BLaER1 (cell line): Measurements from ENCODE around the gene DKK3.

Experiments
- H3K27ac ChIP-seq: shearing (Covaris generic); formaldehyde crosslinking; 2 replicates; pipeline ENCODE4 v1.8.1; 2022
- H3K27me3 ChIP-seq: shearing (Covaris generic); formaldehyde crosslinking; 2 replicates; pipeline ENCODE4 v1.8.1; 2022
- H3K36me3 ChIP-seq: shearing (Covaris generic); formaldehyde crosslinking; 2 replicates; pipeline ENCODE4 v1.8.1; 2022
- H3K4me1 ChIP-seq: shearing (Covaris generic); formaldehyde crosslinking; 2 replicates; pipeline ENCODE4 v1.8.1; 2022
- H3K4me2 ChIP-seq: shearing (Covaris generic); formaldehyde crosslinking; 2 replicates; pipeline ENCODE4 v1.8.1; 2022
- H3K4me3 ChIP-seq: shearing (Covaris generic); formaldehyde crosslinking; 2 replicates; pipeline ENCODE4 v1.8.1; 2022
- H3K9ac ChIP-seq: shearing (Covaris generic); formaldehyde crosslinking; 2 replicates; pipeline ENCODE4 v1.8.1; 2022
- H3K9me3 ChIP-seq: shearing (Covaris generic); formaldehyde crosslinking; 2 replicates; pipeline ENCODE4 v1.8.1; 2022
- H4K20me1 ChIP-seq: shearing (Covaris generic); formaldehyde crosslinking; 2 replicates; pipeline ENCODE4 v1.8.1; 2022
- Cebpa-rat ChIP-seq: shearing (Covaris generic); IDR thresholded peaks from 2 replicates; pipeline ENCODE4 v1.8.1; 2022

Gene DKK3

GRCh38 chr11:12031856-12032544 is 23.6 kb upstream of the DKK3 start:
- Histone ChIP-seq H3K27ac (no peak overlapping the region), H3K4me3 (no peak overlapping the region), H4K20me1 (no peaks in the 10 kb centered on the region), H3K9me3 (no peaks in the 10 kb centered on the region; the same call in 1 of the 2 replicates), H3K27me3 (no peaks in the 10 kb centered on the region), H3K4me1 (no peaks in the 10 kb centered on the region), H3K4me2 (no peak overlapping the region), H3K36me3 (no peaks in the 10 kb centered on the region), H3K9ac (no peak overlapping the region)
- no peak for TF ChIP-seq Cebpa-rat

GRCh38 chr11:12029738-12030363 is 21.4 kb upstream of the DKK3 start:
- Histone ChIP-seq H3K27me3 (no peaks in the 10 kb centered on the region), H3K4me2 (no peak overlapping the region), H3K4me3 (no peak overlapping the region), H3K27ac (no peak overlapping the region), H3K4me1 (no peaks in the 10 kb centered on the region), H3K9ac (no peak overlapping the region), H3K36me3 (no peaks in the 10 kb centered on the region), H3K9me3 (peaks cover 14% of the 10 kb centered on the region), H4K20me1 (no peaks in the 10 kb centered on the region)
- TF ChIP-seq Cebpa-rat = no peak

- no peak overlapping the region for H3K27ac ChIP-seq
- TF ChIP-seq Cebpa-rat = no peak
- H3K36me3 ChIP-seq = no peaks in the 10 kb centered on the region
- H3K27me3 ChIP-seq = no peaks in the 10 kb centered on the region
- no peak overlapping the region for H3K4me2 ChIP-seq
- H3K9me3 ChIP-seq = peaks cover 21% of the 10 kb centered on the region
- no peak overlapping the region for H3K9ac ChIP-seq
- no peaks in the 10 kb centered on the region for H3K4me1 ChIP-seq
- no peak overlapping the region for H3K4me3 ChIP-seq
- H4K20me1 ChIP-seq = no peaks in the 10 kb centered on the region
Measured at GRCh38 chr11:12029119-12029518, 20.7 kb upstream of the DKK3 start.

GRCh38 chr11:12028303-12028702 is 19.9 kb upstream of the DKK3 start:
- H3K9ac ChIP-seq = no peak overlapping the region
- H3K4me2 ChIP-seq = no peak overlapping the region
- H3K36me3 ChIP-seq = no peaks in the 10 kb centered on the region
- H3K9me3 ChIP-seq = peaks cover 29% of the 10 kb centered on the region
- no peaks in the 10 kb centered on the region for H3K4me1 ChIP-seq
- H4K20me1 ChIP-seq = no peaks in the 10 kb centered on the region
- no peaks in the 10 kb centered on the region for H3K27me3 ChIP-seq
- no peak for TF ChIP-seq Cebpa-rat
- no peak overlapping the region for H3K4me3 ChIP-seq
- H3K27ac ChIP-seq = no peak overlapping the region

- Histone ChIP-seq H3K9ac (no peak overlapping the region), H3K27me3 (no peaks in the 10 kb centered on the region), H3K4me2 (no peak overlapping the region), H3K9me3 (peaks cover 37% of the 10 kb centered on the region), H3K4me3 (no peak overlapping the region), H3K27ac (no peak overlapping the region), H3K36me3 (no peaks in the 10 kb centered on the region), H4K20me1 (no peaks in the 10 kb centered on the region), H3K4me1 (no peaks in the 10 kb centered on the region)
- TF ChIP-seq Cebpa-rat = no peak
Measured at GRCh38 chr11:12026331-12027211, 18.1 kb upstream of the DKK3 start.

- no peak for TF ChIP-seq Cebpa-rat
Measured at GRCh38 chr11:12024254-12024926, 16.0 kb upstream of the DKK3 start.

GRCh38 chr11:12023015-12023414 is 14.6 kb upstream of the DKK3 start:
- Histone ChIP-seq H3K9ac (no peak overlapping the region), H4K20me1 (no peaks in the 10 kb centered on the region), H3K27me3 (no peaks in the 10 kb centered on the region), H3K27ac (no peak overlapping the region), H3K36me3 (no peaks in the 10 kb centered on the region), H3K4me3 (no peak overlapping the region), H3K4me1 (peaks cover 1% of the 10 kb centered on the region), H3K9me3 (peaks cover 37% of the 10 kb centered on the region), H3K4me2 (no peak overlapping the region)
- TF ChIP-seq Cebpa-rat = no peak

More at GRCh38 chr11:12024254-12024926, 16.0 kb upstream of the DKK3 start:
- Histone ChIP-seq H3K4me3 (no peak overlapping the region), H3K4me2 (no peak overlapping the region), H4K20me1 (no peaks in the 10 kb centered on the region), H3K27me3 (no peaks in the 10 kb centered on the region), H3K9ac (no peak overlapping the region), H3K36me3 (no peaks in the 10 kb centered on the region), H3K4me1 (no peaks in the 10 kb centered on the region), H3K27ac (no peak overlapping the region), H3K9me3 (peaks cover 37% of the 10 kb centered on the region)

- H4K20me1 ChIP-seq = no peaks in the 10 kb centered on the region
- no peak for TF ChIP-seq Cebpa-rat
- H3K4me1 ChIP-seq = peaks cover 6% of the 10 kb centered on the region
- H3K9ac ChIP-seq = no peak overlapping the region
- no peaks in the 10 kb centered on the region for H3K27me3 ChIP-seq
- H3K4me3 ChIP-seq = no peak overlapping the region
- H3K9me3 ChIP-seq = peaks cover 30% of the 10 kb centered on the region
- H3K27ac ChIP-seq = no peak overlapping the region
- no peaks in the 10 kb centered on the region for H3K36me3 ChIP-seq
- no peak overlapping the region for H3K4me2 ChIP-seq
Measured at GRCh38 chr11:12020546-12020945, 12.1 kb upstream of the DKK3 start.

GRCh38 chr11:12019866-12020416 is 11.5 kb upstream of the DKK3 start:
- peaks cover 24% of the 10 kb centered on the region for H3K9me3 ChIP-seq
- no peak overlapping the region for H3K4me2 ChIP-seq
- H3K9ac ChIP-seq = no peak overlapping the region
- no peak for TF ChIP-seq Cebpa-rat
- no peaks in the 10 kb centered on the region for H3K36me3 ChIP-seq
- H3K4me1 ChIP-seq = peaks cover 6% of the 10 kb centered on the region
- H4K20me1 ChIP-seq = no peaks in the 10 kb centered on the region
- no peak overlapping the region for H3K27ac ChIP-seq
- H3K27me3 ChIP-seq = no peaks in the 10 kb centered on the region
- H3K4me3 ChIP-seq = no peak overlapping the region
